Common myeloid progenitor, CD34-positive (primary cell): Measurements from ENCODE around the gene QPCT.

Source experiments
- CTCF ChIA-PET: fragments of 350-600 bp; sonication (Branson Sonifier 250); formaldehyde crosslinking; loops from one replicate; lab custom pipeline; 2021; ENCODE audit warnings: antibody characterized with exemption; lab: Charles Lee
- POLR2A ChIA-PET: fragments of 350-600 bp; sonication (Branson Sonifier 250); formaldehyde crosslinking; loops from one replicate; lab custom pipeline; 2021; ENCODE audit warnings: antibody characterized with exemption; lab: Charles Lee
- DNase-seq, 3 donors: peaks; one replicate each; pipeline versions ENCODE4 v3.0.0 to v3.0.0-alpha.2; 2013
- H3K27ac ChIP-seq, 2 experiments: 1 replicate in 1 of 2; 2 replicates in 1 of 2; pipeline ENCODE4 v1.7.0; 2013; ENCODE audit warnings: inconsistent platforms in 2 of 2, low read length in 2 of 2, mild to moderate bottlenecking in 2 of 2, low read depth in 1 of 2, moderate library complexity in 1 of 2; ENCODE audit not compliant: severe bottlenecking in 2 of 2, insufficient read depth in 1 of 2, poor library complexity in 1 of 2
- H3K27me3 ChIP-seq, 5 experiments: replicated peaks in 2 of 5; 1 replicate in 3 of 5; 2 replicates in 2 of 5; pipeline versions ENCODE4 v1.6.1 to v1.7.0; 2013; ENCODE audit warnings: low read length in 4 of 5, mild to moderate bottlenecking in 2 of 5, moderate library complexity in 2 of 5, inconsistent platforms in 1 of 5; ENCODE audit not compliant: insufficient read depth in 5 of 5, control insufficient read depth in 4 of 5
- H3K36me3 ChIP-seq, 4 experiments: 1 replicate in 2 of 4; 2 replicates in 2 of 4; pipeline versions ENCODE4 v1.6.1 to v1.7.0; 2013; ENCODE audit warnings: low read length in 3 of 4, control low read depth in 1 of 4, mild to moderate bottlenecking in 1 of 4; ENCODE audit not compliant: control insufficient read depth in 4 of 4, insufficient read depth in 4 of 4
- H3K4me1 ChIP-seq, 4 experiments: 1 replicate in 3 of 4; 2 replicates in 1 of 4; pipeline versions ENCODE4 v1.6.1 to v1.7.1; 2013; ENCODE audit warnings: low read length in 3 of 4, mild to moderate bottlenecking in 3 of 4, control low read depth in 1 of 4, inconsistent platforms in 1 of 4, moderate library complexity in 1 of 4; ENCODE audit not compliant: control insufficient read depth in 4 of 4, insufficient read depth in 4 of 4; ENCODE audit errors: control extremely low read depth in 1 of 4
- H3K4me3 ChIP-seq, 7 experiments: 1 replicate in 4 of 7; 2 replicates in 3 of 7; pipeline versions ENCODE4 v1.5.1 to v1.7.0; 2013; ENCODE audit warnings: mild to moderate bottlenecking in 7 of 7, low read length in 6 of 7, moderate library complexity in 6 of 7, inconsistent platforms in 2 of 7, low read depth in 2 of 7, control low read depth in 1 of 7; ENCODE audit not compliant: insufficient read depth in 4 of 7, control insufficient read depth in 1 of 7; ENCODE audit errors: extremely low read depth in 1 of 7
- H3K9me3 ChIP-seq, 5 experiments: 1 replicate in 4 of 5; 2 replicates in 1 of 5; pipeline versions ENCODE4 v1.6.1 to v1.7.1; 2013; ENCODE audit warnings: low read length in 4 of 5, mild to moderate bottlenecking in 2 of 5, inconsistent platforms in 1 of 5, low read depth in 1 of 5, moderate library complexity in 1 of 5; ENCODE audit not compliant: control insufficient read depth in 4 of 5, insufficient read depth in 2 of 5; ENCODE audit errors: control extremely low read depth in 1 of 5
- WGBS: methylation state at CpG from one replicate; pipeline ENCODE4 v1.1.5; 2013; ENCODE audit not compliant: insufficient coverage; 5-methylcytosine and 5-hydroxymethylcytosine counted together

Gene QPCT

GRCh38 chr2:37324536-37324785 lies 20.0 kb upstream of the QPCT start:
- WGBS: 0% methylated on average over 9 of the region's 33 CpGs
- no peaks in the 10 kb centered on the region for H3K36me3 ChIP-seq
- H3K4me3 ChIP-seq: peak overlapping the region; percentile 28 to 94 (median 82)
- no peak overlapping the region for H3K27ac ChIP-seq
- DNase-seq: peak; percentile 81 to 88 (median 84)
- ChIA-PET CTCF (interaction anchor here (1.2 to 4.3 kb wide), 5 partner anchors 11 to 65 kb away, joined by 3 to 12 read pairs (median 6); no protein-coding TSS in a partner anchor), POLR2A (interaction anchor here (2.0 kb wide), 1 partner anchor 19 kb away, joined by 10 read pairs; the partner anchor contains the start of gene QPCT)
- H3K4me1 ChIP-seq: peaks cover 8 to 39% (median 28%) of the 10 kb centered on the region in 4 experiments
- no peaks in the 10 kb centered on the region for H3K27me3 ChIP-seq
- no peaks in the 10 kb centered on the region for H3K9me3 ChIP-seq

- peak within 1 kb of the TSS; percentile 58 to 83 for H3K27ac ChIP-seq
- H3K9me3 ChIP-seq: no peaks in the 10 kb centered on the region
- peak; percentile 40 to 79 (median 62) for DNase-seq
- WGBS: under 1% methylated on average over 50 of the region's 79 CpGs
- H3K4me3 ChIP-seq: peak within 1 kb of the TSS; percentile 80 to 94 (median 92)
- H3K4me1 ChIP-seq: peaks cover 8 to 39% (median 28%) of the 10 kb centered on the region in 4 experiments
- ChIA-PET POLR2A (interaction anchor here (2.0 kb wide), 1 partner anchor 19 kb away, joined by 10 read pairs; the partner anchor contains the start of gene QPCT), CTCF (interaction anchor here (1.2 to 4.3 kb wide), 5 partner anchors 10 to 65 kb away, joined by 3 to 12 read pairs (median 6); no protein-coding TSS in a partner anchor)
- no peaks in the 10 kb centered on the region for H3K36me3 ChIP-seq
- no peaks in the 10 kb centered on the region for H3K27me3 ChIP-seq
These were observed 19.4 kb upstream of the QPCT start, which contains the start of gene PRKD3 for GRCh38 chr2:37324786-37325624. TSS of gene PRKD3 (minus strand) at chr2:37324833. CDS start at chr2:37316524, 8,309 bp downstream.

- no peaks in the 10 kb centered on the region for H3K36me3 ChIP-seq
- WGBS: 97% methylated on average over 5 of the region's 12 CpGs
- ChIA-PET POLR2A (interaction anchor here (2.0 kb wide), 1 partner anchor 18 kb away, joined by 10 read pairs; the partner anchor contains the start of gene QPCT), CTCF (interaction anchor here (2.2 to 4.3 kb wide), 3 partner anchors 10 to 23 kb away, joined by 6 to 12 read pairs (median 7); no protein-coding TSS in a partner anchor)
- peak in 1 of 3 donors; percentile 34 for DNase-seq
- H3K27me3 ChIP-seq: no peaks in the 10 kb centered on the region
- no peaks in the 10 kb centered on the region for H3K9me3 ChIP-seq
- peaks cover 8 to 41% (median 28%) of the 10 kb centered on the region in 4 experiments for H3K4me1 ChIP-seq
- peak overlapping the region in 1 of 2 experiments; percentile 26 for H3K27ac ChIP-seq
- H3K4me3 ChIP-seq: peak overlapping the region in 6 of 7 experiments; percentile 42 to 94 (median 90)
These were observed 18.8 kb upstream of the QPCT start for GRCh38 chr2:37325625-37326071.

- Histone ChIP-seq H3K4me1 (peaks cover 8 to 39% (median 24%) of the 10 kb centered on the region in 4 experiments), H3K27ac (no peak overlapping the region), H3K4me3 (peak overlapping the region in 1 of 7 experiments; percentile 14), H3K36me3 (no peaks in the 10 kb centered on the region), H3K27me3 (no peaks in the 10 kb centered on the region), H3K9me3 (no peaks in the 10 kb centered on the region)
- DNase-seq: no peak
- CTCF ChIA-PET: interaction anchor here (1.0 to 4.3 kb wide), 3 partner anchors 9 to 65 kb away, joined by 5 to 12 read pairs (median 7); no protein-coding TSS in a partner anchor
- WGBS: 0% methylated on average over 1 of the region's 2 CpGs
- POLR2A ChIA-PET: interaction anchor here (2.0 kb wide), 1 partner anchor 18 kb away, joined by 10 read pairs; the partner anchor contains the start of gene QPCT
These were observed 18.1 kb upstream of the QPCT start for GRCh38 chr2:37326285-37326684.

- no peaks in the 10 kb centered on the region for H3K9me3 ChIP-seq
- H3K4me1 ChIP-seq: peaks cover 4 to 31% (median 17%) of the 10 kb centered on the region in 4 experiments
- 99% methylated on average over 6 of the region's 8 CpGs for WGBS
- no peak for DNase-seq
- CTCF ChIA-PET: interaction anchor here (0.8 to 4.3 kb wide), 4 partner anchors 10 to 64 kb away, joined by 3 to 12 read pairs (median 4); no protein-coding TSS in a partner anchor
- POLR2A ChIA-PET: no interaction called here
- H3K36me3 ChIP-seq: no peaks in the 10 kb centered on the region
- no peaks in the 10 kb centered on the region for H3K27me3 ChIP-seq
- H3K27ac ChIP-seq: no peak overlapping the region
- H3K4me3 ChIP-seq: no peak overlapping the region
These were observed 17.4 kb upstream of the QPCT start for GRCh38 chr2:37326866-37327634.

GRCh38 chr2:37330681-37331080 lies 13.7 kb upstream of the QPCT start:
- Histone ChIP-seq H3K27ac (no peak overlapping the region), H3K4me1 (peaks cover 0 to 6% (median under 1%) of the 10 kb centered on the region in 4 experiments), H3K36me3 (no peaks in the 10 kb centered on the region), H3K4me3 (no peak overlapping the region), H3K27me3 (no peaks in the 10 kb centered on the region), H3K9me3 (no peaks in the 10 kb centered on the region)
- ChIA-PET CTCF (interaction anchor here (1.0 to 1.9 kb wide), 5 partner anchors 10 to 66 kb away, joined by 3 to 12 read pairs (median 3); no protein-coding TSS in a partner anchor), POLR2A (interaction anchor here (0.6 kb wide), 1 partner anchor 41 kb away, joined by 3 read pairs; no protein-coding TSS in a partner anchor)
- no peak for DNase-seq
